K562 (cell line): Measurements from ENCODE around the gene ABLIM1.

Experiments used
- HCFC1 ChIP-seq: IDR thresholded peaks from 2 replicates; pipeline ENCODE4 v1.6.1; 2012; ENCODE audit warnings: low read depth, low read length, improper control_type of control experiment
- IRF2 ChIP-seq: sonication (generic); formaldehyde crosslinking; IDR thresholded peaks from 2 replicates; pipeline ENCODE4 v1.8.1; 2022; ENCODE audit warnings: mild to moderate bottlenecking, missing genetic modification reagents
- NFIX ChIP-seq: fragments of 250-450 bp; sonication (Bioruptor Pico); IDR thresholded peaks from 2 replicates; pipeline ENCODE4 v1.4.0; 2020; ENCODE audit warnings: low read depth, mild to moderate bottlenecking, moderate library complexity
- POLR2AphosphoS5 ChIP-seq: IDR thresholded peaks from 2 replicates; pipeline ENCODE4 v1.6.1; 2011; ENCODE audit warnings: mild to moderate bottlenecking, low read depth, low read length, moderate library complexity; ENCODE audit not compliant: control insufficient read depth, insufficient read depth
- SIX5 ChIP-seq, 2 experiments: IDR thresholded peaks; 2 replicates each; pipeline ENCODE4 v1.6.1; 2011; ENCODE audit warnings: low read length in 2 of 2, borderline replicate concordance in 1 of 2, low read depth in 1 of 2, mild to moderate bottlenecking in 1 of 2, moderate library complexity in 1 of 2; ENCODE audit not compliant: insufficient read depth in 1 of 2
- SRSF9 ChIP-seq: fragments of 200-400 bp; formaldehyde crosslinking; IDR thresholded peaks from 2 replicates; pipeline ENCODE4 v1.6.1; 2017; ENCODE audit warnings: low read depth, low read length, borderline replicate concordance
- USF2 ChIP-seq: sonication (generic); formaldehyde crosslinking; IDR thresholded peaks from 2 replicates; pipeline ENCODE4 v1.5.0; 2020; ENCODE audit warnings: missing genetic modification reagents
- ZBTB9 ChIP-seq: fragments of 450-650 bp; formaldehyde crosslinking; IDR thresholded peaks from 2 replicates; pipeline ENCODE4 v1.4.0; 2020; ENCODE audit warnings: mild to moderate bottlenecking, moderate library complexity
- ZNF134 ChIP-seq: fragments of 250-450 bp; sonication (Bioruptor Pico); conservative IDR thresholded peaks from 2 replicates; pipeline ENCODE4 v1.4.0; 2020

- TF ChIP-seq ZBTB9 (CRISPR knock-in tag) (no peak), ZNF134 (CRISPR knock-in tag) (no peak), SRSF9 (no peak), HCFC1 (no peak), SIX5 (IDR thresholded peaks at IDR 0.05; ENCODE audit: borderline replicate concordance in 1 of 2, insufficient read depth in 1 of 2, low read depth in 1 of 2, low read length in 2 of 2) (no peak), IRF2 (CRISPR knock-in tag) (no peak), NFIX (CRISPR knock-in tag) (no peak), USF2 (CRISPR knock-in tag) (no peak), POLR2AphosphoS5 (no peak)
Measured at GRCh38 chr10:114686013-114686412, 27.9 kb upstream of the ABLIM1 start.
